GM21619 (cell line): ENCODE measurements around the gene MEIS2.

Source experiments
- ATAC-seq: cut with Tn5 transposase; IDR thresholded peaks from one replicate; pipeline ENCODE4 v1.9.1; 2021; ENCODE audit not compliant: unreplicated experiment

MEIS2 gene

GRCh38 chr15:37041042-37041441 lies 59.3 kb downstream of the MEIS2 start:
- ATAC-seq, result no peak

- no peak for ATAC-seq
Measured at GRCh38 chr15:37040072-37040742, 60.1 kb downstream of the MEIS2 start.

- no peak for ATAC-seq
Measured at GRCh38 chr15:37038716-37039106, 61.6 kb downstream of the MEIS2 start.

GRCh38 chr15:37037850-37038715 lies 62.3 kb downstream of the MEIS2 start:
- ATAC-seq, result no peak

GRCh38 chr15:37037071-37037655 lies 63.2 kb downstream of the MEIS2 start:
- no peak for ATAC-seq

GRCh38 chr15:37034835-37035748 lies 65.3 kb downstream of the MEIS2 start:
- ATAC-seq, result no peak

GRCh38 chr15:37034392-37034791 lies 66.0 kb downstream of the MEIS2 start:
- no peak for ATAC-seq

GRCh38 chr15:37032091-37032775 lies 68.1 kb downstream of the MEIS2 start:
- ATAC-seq, result no peak

GRCh38 chr15:37031198-37031597 lies 69.2 kb downstream of the MEIS2 start:
- no peak for ATAC-seq

- no peak for ATAC-seq
Measured at GRCh38 chr15:37028625-37029296, 71.6 kb downstream of the MEIS2 start.

- no peak for ATAC-seq
Measured at GRCh38 chr15:37020852-37021251, 79.5 kb downstream of the MEIS2 start.

- no peak for ATAC-seq
Measured at GRCh38 chr15:37019479-37020433, 80.6 kb downstream of the MEIS2 start.

GRCh38 chr15:37017031-37017625 lies 83.2 kb downstream of the MEIS2 start:
- no peak for ATAC-seq

GRCh38 chr15:37016231-37016630 lies 84.1 kb downstream of the MEIS2 start:
- ATAC-seq, result no peak

GRCh38 chr15:37015451-37015850 lies 84.9 kb downstream of the MEIS2 start:
- no peak for ATAC-seq

- no peak for ATAC-seq
Measured at GRCh38 chr15:37015035-37015434, 85.3 kb downstream of the MEIS2 start.

- no peak for ATAC-seq
Measured at GRCh38 chr15:37014566-37014965, 85.8 kb downstream of the MEIS2 start.

GRCh38 chr15:37014137-37014536 lies 86.2 kb downstream of the MEIS2 start:
- no peak for ATAC-seq
